Adrenal gland (tissue), 5 donors: Measurements from ENCODE around the gene TADA3.

Source experiments
- CTCF ChIP-seq, 6 experiments: fragments of 450-650 bp in 4 of 6; fragments of 200-600 bp in 2 of 6; sonication (generic) in 1 of 6; IDR thresholded peaks; 1 replicate in 5 of 6; 2 replicates in 1 of 6; pipeline versions ENCODE4 v1.5.1 to v1.8.0; 2016 to 2021; ENCODE audit warnings: antibody characterized with exemption in 6 of 6, mild to moderate bottlenecking in 2 of 6, moderate library complexity in 1 of 6
- POLR2A ChIP-seq, 2 donors: fragments of 450-650 bp; IDR thresholded peaks; one replicate each; pipeline ENCODE4 v1.6.1; 2017; ENCODE audit warnings: antibody characterized with exemption in 2 of 2, mild to moderate bottlenecking in 2 of 2, moderate library complexity in 1 of 2
- donor health status: DM: no; HTN: no; CAD: no.

- no peak for TF ChIP-seq CTCF (IDR thresholded peaks at IDR 0.05)
- TF ChIP-seq POLR2A (IDR thresholded peaks at IDR 0.05) = no peak
Measured at GRCh38 chr3:9768141-9768775, 24.0 kb downstream of the TADA3 start.
